Stimulated activated naive CD8-positive, alpha-beta T cell treated with anti-CD3 and anti-CD28 coated beads, Interleukin-15, Interleukin-2, amounts not matched to agents 100 ng/mL and 50 ng/mL, for 24 hours (primary cell): ENCODE measurements around the gene SH2D3C.
"Not testable (repeated sequence)": the region's sequence is repeated elsewhere in the genome, so short reads cannot be mapped to it uniquely, and the experiment has no call there.

Experiments
- H3K27ac Mint-ChIP-seq: one replicate; pipeline ENCODE4 v1.8.0; 2021; ENCODE audit warnings: mild to moderate bottlenecking, mixed read lengths
- H3K27me3 Mint-ChIP-seq: one replicate; pipeline ENCODE4 v1.8.0; 2021; ENCODE audit warnings: mixed read lengths
- H3K36me3 Mint-ChIP-seq: one replicate; pipeline ENCODE4 v1.8.0; 2021; ENCODE audit warnings: low read depth, mixed read lengths
- H3K4me1 Mint-ChIP-seq: one replicate; pipeline ENCODE4 v1.8.0; 2021; ENCODE audit warnings: low read depth, mixed read lengths
- H3K4me3 Mint-ChIP-seq: one replicate; pipeline ENCODE4 v1.8.0; 2021; ENCODE audit warnings: mild to moderate bottlenecking, mixed read lengths
- H3K9me3 Mint-ChIP-seq: one replicate; pipeline ENCODE4 v1.8.0; 2021; ENCODE audit warnings: mixed read lengths

Gene SH2D3C

GRCh38 chr9:127793093-127793708 is 14.7 kb upstream of the SH2D3C start:
- Mint-ChIP-seq H3K27me3 (no peaks in the 10 kb centered on the region), H3K4me1 (peaks cover 55% of the 10 kb centered on the region), H3K9me3 (no peaks in the 10 kb centered on the region), H3K4me3 (no peak overlapping the region), H3K27ac (peak overlapping the region; percentile 65), H3K36me3 (peaks cover 42% of the 10 kb centered on the region)

DNA sequence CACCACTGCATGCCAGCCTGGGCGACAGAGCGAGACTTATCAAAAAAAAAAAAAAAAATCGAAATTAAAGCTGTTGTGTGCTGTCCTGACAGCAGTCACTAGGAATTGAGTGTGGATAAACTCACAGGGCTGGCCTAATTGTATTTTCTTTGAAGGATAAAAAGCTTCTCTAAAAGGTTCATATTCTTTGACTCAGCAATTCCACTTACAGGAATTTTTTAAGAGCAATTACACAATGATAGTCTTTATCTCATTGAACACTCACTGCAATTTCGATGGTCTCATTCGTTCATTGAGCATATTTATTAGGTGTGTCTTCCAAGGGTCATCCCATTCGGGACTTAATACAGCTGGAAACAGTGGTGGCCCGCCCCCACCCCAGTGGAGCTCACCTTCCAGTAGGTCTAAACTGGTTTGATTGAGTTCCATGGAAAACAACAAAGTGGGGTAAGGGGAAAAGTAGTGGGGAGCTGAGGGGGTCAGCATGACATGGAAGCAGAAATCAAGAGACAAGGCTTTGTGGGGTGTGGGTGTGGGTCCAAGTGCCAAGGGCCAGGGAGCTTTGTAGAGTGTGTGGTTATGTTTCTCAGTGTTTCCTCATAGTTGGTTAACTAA is 14.1 kb upstream of the SH2D3C start:
- Mint-ChIP-seq H3K27me3 (no peaks in the 10 kb centered on the region), H3K27ac (peak overlapping the region; percentile 49), H3K4me3 (no peak overlapping the region), H3K9me3 (no peaks in the 10 kb centered on the region), H3K36me3 (peaks cover 47% of the 10 kb centered on the region), H3K4me1 (peaks cover 54% of the 10 kb centered on the region)

GRCh38 chr9:127791085-127791484 is 12.6 kb upstream of the SH2D3C start:
- Mint-ChIP-seq H3K4me1 (peaks cover 51% of the 10 kb centered on the region), H3K4me3 (no peak overlapping the region), H3K36me3 (peaks cover 59% of the 10 kb centered on the region)

GRCh38 chr9:127790094-127790855 is 11.8 kb upstream of the SH2D3C start:
- Mint-ChIP-seq H3K36me3 (peaks cover 59% of the 10 kb centered on the region), H3K4me3 (no peak overlapping the region), H3K27me3 (no peaks in the 10 kb centered on the region), H3K27ac (peak overlapping the region; percentile 63), H3K4me1 (peaks cover 48% of the 10 kb centered on the region), H3K9me3 (no peaks in the 10 kb centered on the region)

More at GRCh38 chr9:127791085-127791484, 12.6 kb upstream of the SH2D3C start:
- Mint-ChIP-seq H3K27me3 (no peaks in the 10 kb centered on the region), H3K9me3 (no peaks in the 10 kb centered on the region), H3K27ac (no peak overlapping the region)

- Mint-ChIP-seq H3K36me3 (peaks cover 59% of the 10 kb centered on the region), H3K4me1 (peaks cover 55% of the 10 kb centered on the region), H3K4me3 (no peak overlapping the region), H3K9me3 (no peaks in the 10 kb centered on the region), H3K27me3 (no peaks in the 10 kb centered on the region), H3K27ac (peak overlapping the region; percentile 87)
These were observed 10.7 kb upstream of the SH2D3C start for GRCh38 chr9:127789179-127789578.

- Mint-ChIP-seq H3K27me3 (no peaks in the 10 kb centered on the region), H3K4me1 (peaks cover 62% of the 10 kb centered on the region), H3K9me3 (no peaks in the 10 kb centered on the region), H3K27ac (peak overlapping the region; percentile 87), H3K36me3 (peaks cover 59% of the 10 kb centered on the region), H3K4me3 (peak overlapping the region; percentile 51)
These were observed 10.0 kb upstream of the SH2D3C start for GRCh38 chr9:127788337-127789011.

- Mint-ChIP-seq H3K27me3 (no peaks in the 10 kb centered on the region), H3K36me3 (peaks cover 49% of the 10 kb centered on the region), H3K4me3 (peak overlapping the region; percentile 97), H3K4me1 (peaks cover 72% of the 10 kb centered on the region), H3K9me3 (no peaks in the 10 kb centered on the region), H3K27ac (peak overlapping the region; percentile 89)
These were observed 8.3 kb upstream of the SH2D3C start for GRCh38 chr9:127786773-127787104.

DNA sequence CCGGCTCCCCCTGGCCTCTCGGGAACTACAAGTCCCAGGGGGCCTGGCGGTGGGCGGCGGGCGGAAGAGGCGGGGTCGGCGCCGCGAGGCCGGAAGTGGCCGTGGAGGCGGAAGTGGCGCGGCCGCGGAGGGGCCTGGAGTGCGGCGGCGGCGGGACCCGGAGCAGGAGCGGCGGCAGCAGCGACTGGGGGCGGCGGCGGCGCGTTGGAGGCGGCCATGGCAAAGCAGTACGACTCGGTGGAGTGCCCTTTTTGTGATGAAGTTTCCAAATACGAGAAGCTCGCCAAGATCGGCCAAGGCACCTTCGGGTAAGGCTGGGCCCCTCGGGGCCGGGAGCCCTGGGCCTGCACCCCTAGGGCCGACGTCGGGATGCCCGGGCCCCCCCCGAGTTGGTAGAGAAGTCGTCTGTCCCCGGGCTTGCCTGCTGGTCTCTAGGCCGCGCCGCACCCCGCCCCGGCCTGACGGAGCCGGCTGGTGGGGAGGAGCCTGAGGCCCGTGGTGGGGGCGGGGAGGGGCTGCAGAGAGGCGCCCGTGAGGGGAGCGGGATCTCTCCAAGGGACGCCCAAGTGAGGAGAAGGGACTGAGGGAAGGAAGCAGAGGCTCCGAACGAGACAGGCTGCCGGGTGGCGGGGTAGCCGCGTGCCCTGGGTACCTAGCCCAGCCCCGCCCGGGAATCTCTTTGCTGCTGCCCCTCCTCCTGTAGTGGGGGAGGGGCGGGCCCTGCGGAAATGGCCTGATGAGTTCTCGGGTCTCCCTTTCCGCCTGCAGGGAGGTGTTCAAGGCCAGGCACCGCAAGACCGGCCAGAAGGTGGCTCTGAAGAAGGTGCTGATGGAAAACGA is 7.7 kb upstream of the SH2D3C start, which contains the start of gene CDK9:
CDK9 (plus strand) TSS at position 102 of the 840 bp plus-strand sequence; CDS start at position 217, 115 bp downstream.
- Mint-ChIP-seq H3K4me3 (peak within 1 kb of the TSS; percentile 97), H3K4me1 (peaks cover 77% of the 10 kb centered on the region), H3K27me3 (no peaks in the 10 kb centered on the region)

DNA sequence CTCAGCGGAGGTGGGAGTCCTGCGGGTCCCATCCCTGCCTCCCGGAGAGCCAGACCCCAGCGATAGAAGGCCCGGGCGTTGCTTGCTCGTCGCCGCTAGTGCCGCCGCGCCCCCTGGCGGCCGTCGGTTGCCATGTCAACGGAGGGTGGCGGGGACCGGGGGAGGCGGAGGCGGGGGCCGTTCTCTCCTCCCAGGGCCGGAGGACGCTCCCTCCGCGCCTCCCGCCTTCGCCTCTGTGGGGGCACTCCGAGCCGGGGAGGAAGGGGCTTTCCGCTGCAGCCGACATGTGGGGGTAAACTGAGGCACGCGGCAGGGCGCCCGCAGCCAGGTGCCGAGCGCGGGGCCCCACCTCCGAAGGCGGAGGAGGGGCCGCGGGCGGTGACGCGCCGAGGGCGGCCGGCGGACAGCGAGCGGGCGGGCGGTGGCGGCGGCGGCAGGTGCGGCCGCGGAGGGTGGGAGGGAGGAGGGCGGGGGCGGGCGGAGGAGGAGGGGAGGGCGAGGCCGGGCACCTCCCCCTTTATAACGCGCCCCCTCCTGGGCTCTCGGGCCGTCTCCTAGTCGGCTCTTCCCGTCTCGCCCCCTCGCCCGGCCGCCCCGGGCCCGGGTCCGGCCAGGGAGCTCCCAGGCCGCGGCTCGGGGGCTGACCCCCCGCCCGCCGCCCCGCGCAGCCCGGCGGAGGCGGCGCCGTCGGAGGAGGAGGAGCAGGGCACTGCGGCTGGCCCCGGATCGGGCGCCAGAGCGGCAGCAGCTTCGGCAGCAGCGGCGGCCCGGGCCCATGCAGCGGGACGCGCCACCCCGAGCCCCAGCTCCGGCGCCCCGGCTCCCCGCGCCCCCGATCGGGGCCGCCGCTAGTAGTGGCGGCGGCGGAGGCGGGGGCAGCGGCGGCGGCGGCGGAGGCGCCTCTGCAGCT is 6.8 kb upstream of the SH2D3C start:
- H3K4me3 Mint-ChIP-seq = peak overlapping the region; percentile 97
- H3K27ac Mint-ChIP-seq = peak overlapping the region; percentile 93
- peaks cover 35% of the 10 kb centered on the region for H3K36me3 Mint-ChIP-seq
- H3K27me3 Mint-ChIP-seq = no peaks in the 10 kb centered on the region
- no peaks in the 10 kb centered on the region for H3K9me3 Mint-ChIP-seq
- peaks cover 78% of the 10 kb centered on the region for H3K4me1 Mint-ChIP-seq

More for the DNA sequence above, 7.7 kb upstream of the SH2D3C start, which contains the start of gene CDK9:
- H3K27ac Mint-ChIP-seq = peak within 1 kb of the TSS; percentile 93
- no peaks in the 10 kb centered on the region for H3K9me3 Mint-ChIP-seq
- H3K36me3 Mint-ChIP-seq = peaks cover 43% of the 10 kb centered on the region

GRCh38 chr9:127783111-127784008 is 4.9 kb upstream of the SH2D3C start:
- no peaks in the 10 kb centered on the region for H3K27me3 Mint-ChIP-seq
- H3K4me1 Mint-ChIP-seq = peaks cover 81% of the 10 kb centered on the region
- H3K27ac Mint-ChIP-seq = peak overlapping the region; percentile 93
- H3K9me3 Mint-ChIP-seq = no peaks in the 10 kb centered on the region
- peak overlapping the region; percentile 73 for H3K4me3 Mint-ChIP-seq
- peaks cover 17% of the 10 kb centered on the region for H3K36me3 Mint-ChIP-seq

DNA sequence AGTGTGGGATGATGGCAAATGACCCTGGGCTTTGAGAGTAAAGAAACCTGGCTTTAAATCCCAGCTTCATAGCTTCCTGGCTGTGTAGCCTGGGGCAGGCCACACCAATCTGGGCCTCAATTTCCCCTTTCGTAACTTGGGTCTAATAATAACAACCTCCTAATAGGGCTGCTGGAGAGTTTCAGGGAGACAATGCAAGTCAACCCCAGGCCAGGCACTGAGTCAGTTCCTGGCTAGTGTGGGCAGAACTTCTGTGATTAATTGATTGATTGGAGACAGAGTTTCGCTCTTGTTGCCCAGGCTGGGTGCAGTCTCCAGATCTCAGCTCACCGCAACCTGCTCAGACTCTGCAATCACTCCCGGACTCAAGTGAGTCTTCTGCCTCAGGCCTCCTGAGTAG is 3.3 kb upstream of the SH2D3C start:
- Mint-ChIP-seq H3K27me3 (no peaks in the 10 kb centered on the region), H3K9me3 (no peaks in the 10 kb centered on the region), H3K4me1 (peaks cover 77% of the 10 kb centered on the region), H3K27ac (peak overlapping the region; percentile 80), H3K36me3 (peaks cover 10% of the 10 kb centered on the region), H3K4me3 (no peak overlapping the region)

DNA sequence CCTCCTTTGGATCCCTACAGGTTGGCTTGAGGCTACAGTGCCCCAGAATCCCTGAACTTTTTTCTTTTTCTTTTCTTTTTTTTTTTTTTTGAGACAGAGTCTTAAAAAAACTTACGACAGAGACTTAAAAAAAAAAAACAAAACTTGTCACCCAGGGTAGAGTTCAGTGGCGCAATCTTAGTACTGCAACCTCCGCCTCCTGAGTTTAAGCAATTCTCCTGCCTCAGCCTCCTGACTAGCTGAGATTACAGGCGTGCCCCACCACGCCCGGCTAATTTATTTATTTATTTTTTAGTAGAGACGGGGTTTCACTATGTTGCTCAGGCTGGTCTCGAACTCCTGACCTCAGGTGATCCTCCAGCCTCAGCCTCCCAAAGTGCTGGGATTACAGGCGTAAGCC is 2.4 kb upstream of the SH2D3C start:
- H3K4me3 Mint-ChIP-seq = not testable (repeated sequence)

More for the DNA sequence above, 2.4 kb upstream of the SH2D3C start:
- H3K9me3 Mint-ChIP-seq, H3K27me3 Mint-ChIP-seq, H3K36me3 Mint-ChIP-seq: not testable (repeated sequence)
- H3K4me1 Mint-ChIP-seq = peaks cover 81% of the 10 kb centered on the region
- H3K27ac Mint-ChIP-seq = peak overlapping the region; percentile 99
